IPS-11a (cell line): ENCODE measurements around the gene ANHX.

Experiments used
- H3K4me3 ChIP-seq: one replicate; pipeline ENCODE4 v1.5.1; 2013; ENCODE audit warnings: low read depth, low read length, control low read depth

The ANHX gene

GRCh38 chr12:133203344-133204263, 32.1 kb downstream of the ANHX start:
- H3K4me3 ChIP-seq = no peak overlapping the region

GRCh38 chr12:133202493-133203343, 33.0 kb downstream of the ANHX start:
- H3K4me3 ChIP-seq = no peak overlapping the region

GRCh38 chr12:133201888-133202287, 33.8 kb downstream of the ANHX start:
- no peak overlapping the region for H3K4me3 ChIP-seq

- no peak overlapping the region for H3K4me3 ChIP-seq
Measured at GRCh38 chr12:133192847-133193246, 42.8 kb downstream of the ANHX start.

GRCh38 chr12:133190176-133190575, 45.5 kb downstream of the ANHX start:
- no peak overlapping the region for H3K4me3 ChIP-seq

GRCh38 chr12:133181238-133181959, 54.3 kb downstream of the ANHX start, which contains the start of gene ZNF268:
ZNF268 (plus strand) TSS chr12:133181495; CDS start chr12:133181998, 503 bp downstream.
- peak within 1 kb of the TSS; percentile 100 for H3K4me3 ChIP-seq

- H3K4me3 ChIP-seq = no peak overlapping the region
Measured at GRCh38 chr12:133180669-133181068, 55.0 kb downstream of the ANHX start.

- no peak overlapping the region for H3K4me3 ChIP-seq
Measured at GRCh38 chr12:133174901-133175300, 60.8 kb downstream of the ANHX start.

GRCh38 chr12:133172491-133172890, 63.2 kb downstream of the ANHX start:
- H3K4me3 ChIP-seq = no peak overlapping the region
